Immature natural killer cell (primary cell): ENCODE data around the gene TNKS2. TPM values are rescaled to one million over a fixed set of nuclear protein-coding genes. Genes with fewer than 3 reads are reported as not detected.
A peak's percentile ranks its signal among the peaks of the same experiment; 100 is the strongest.
"Not testable (repeated sequence)": the region's sequence is repeated elsewhere in the genome, so short reads cannot be mapped to it uniquely, and the experiment has no call there.

Experiments
- DNase-seq, 3 donors: peaks; one replicate each; pipeline ENCODE4 v3.0.0; 2022; ENCODE audit warnings: mixed read lengths in 1 of 3
- H3K27ac Mint-ChIP-seq, 6 donors: one replicate each; pipeline ENCODE4 v1.8.0; 2020; ENCODE audit warnings: mixed read lengths in 6 of 6, mild to moderate bottlenecking in 5 of 6, inconsistent platforms in 4 of 6, moderate library complexity in 3 of 6
- H3K27me3 Mint-ChIP-seq, 3 donors: one replicate each; pipeline ENCODE4 v1.8.0; 2020 to 2021; ENCODE audit warnings: low read depth in 3 of 3, mild to moderate bottlenecking in 3 of 3, mixed read lengths in 3 of 3, moderate library complexity in 3 of 3, inconsistent platforms in 1 of 3
- H3K36me3 Mint-ChIP-seq, 3 donors: one replicate each; pipeline ENCODE4 v1.8.0; 2020; ENCODE audit warnings: mixed read lengths in 3 of 3, inconsistent platforms in 2 of 3, mild to moderate bottlenecking in 2 of 3
- H3K4me1 Mint-ChIP-seq, 2 donors: one replicate each; pipeline ENCODE4 v1.8.0; 2020; ENCODE audit warnings: inconsistent platforms in 2 of 2, mild to moderate bottlenecking in 2 of 2, mixed read lengths in 2 of 2, moderate library complexity in 1 of 2
- H3K4me3 Mint-ChIP-seq, 5 donors: one replicate each; pipeline ENCODE4 v1.8.0; 2020; ENCODE audit warnings: mild to moderate bottlenecking in 5 of 5, mixed read lengths in 5 of 5, inconsistent platforms in 3 of 5, moderate library complexity in 3 of 5
- H3K9me3 Mint-ChIP-seq, 6 donors: one replicate each; pipeline ENCODE4 v1.8.0; 2020; ENCODE audit warnings: mild to moderate bottlenecking in 6 of 6, mixed read lengths in 6 of 6, inconsistent platforms in 4 of 6, moderate library complexity in 3 of 6
- polyA plus RNA-seq, 3 donors: library from polyadenylated mRNA; unstranded; fragments of 300-500 nt; fragmentation: Illumina TruSeq; gene quantifications; one replicate each; pipeline ENCODE4 v1.2.3, GENCODE V29; 2021

The TNKS2 gene
- 10 to 100 TPM; 21.9 to 31.1 (median 25.3) TPM for polyA plus RNA-seq

GRCh38 chr10:91797874-91798648 lies at the start of gene TNKS2:
TSS of gene TNKS2 (plus strand) at chr10:91798426. CDS start at chr10:91798691, 265 bp downstream.
- peak within 1 kb of the TSS; percentile 95 to 99 (median 97) for H3K27ac Mint-ChIP-seq
- no peaks in the 10 kb centered on the region for H3K9me3 Mint-ChIP-seq
- no peaks in the 10 kb centered on the region for H3K36me3 Mint-ChIP-seq
- DNase-seq = peak; percentile 94 to 96 (median 95)
- H3K27me3 Mint-ChIP-seq = peaks cover 7 to 15% (median 11%) of the 10 kb centered on the region in 3 donors
- peaks cover 67 to 74% of the 10 kb centered on the region in 2 donors for H3K4me1 Mint-ChIP-seq
- peak within 1 kb of the TSS; percentile 94 to 97 (median 97) for H3K4me3 Mint-ChIP-seq

- not testable (repeated sequence) for H3K9me3 Mint-ChIP-seq, H3K4me1 Mint-ChIP-seq, DNase-seq, H3K27me3 Mint-ChIP-seq, H3K4me3 Mint-ChIP-seq, H3K27ac Mint-ChIP-seq, H3K36me3 Mint-ChIP-seq
Observed at GRCh38 chr10:91749592-91749991, 48.6 kb upstream of the TNKS2 start.

- peaks cover 0 to 6% (median 4%) of the 10 kb centered on the region in 3 donors for H3K27me3 Mint-ChIP-seq
- DNase-seq = no peak
- H3K4me3 Mint-ChIP-seq = no peak overlapping the region
- no peaks in the 10 kb centered on the region for H3K4me1 Mint-ChIP-seq
- H3K27ac Mint-ChIP-seq = no peak overlapping the region
- H3K9me3 Mint-ChIP-seq = no peaks in the 10 kb centered on the region
- H3K36me3 Mint-ChIP-seq = no peaks in the 10 kb centered on the region
Observed at GRCh38 chr10:91756286-91756685, 41.9 kb upstream of the TNKS2 start.

- no peaks in the 10 kb centered on the region for H3K4me1 Mint-ChIP-seq
- H3K4me3 Mint-ChIP-seq = no peak overlapping the region
- no peaks in the 10 kb centered on the region for H3K36me3 Mint-ChIP-seq
- peaks cover 4 to 8% (median 7%) of the 10 kb centered on the region in 3 donors for H3K27me3 Mint-ChIP-seq
- H3K9me3 Mint-ChIP-seq = no peaks in the 10 kb centered on the region
- DNase-seq = peak; percentile 41 to 61 (median 46)
- H3K27ac Mint-ChIP-seq = no peak overlapping the region
Observed at GRCh38 chr10:91758303-91759146, 39.7 kb upstream of the TNKS2 start.

- H3K27me3 Mint-ChIP-seq = peaks cover 4 to 8% (median 7%) of the 10 kb centered on the region in 3 donors
- H3K4me3 Mint-ChIP-seq = no peak overlapping the region
- DNase-seq = no peak
- no peaks in the 10 kb centered on the region for H3K9me3 Mint-ChIP-seq
- H3K36me3 Mint-ChIP-seq = no peaks in the 10 kb centered on the region
- H3K4me1 Mint-ChIP-seq = no peaks in the 10 kb centered on the region
- no peak overlapping the region for H3K27ac Mint-ChIP-seq
Observed at GRCh38 chr10:91759581-91759986, 38.6 kb upstream of the TNKS2 start.

GRCh38 chr10:91761721-91762120 lies 36.5 kb upstream of the TNKS2 start:
- no peak overlapping the region for H3K27ac Mint-ChIP-seq
- H3K36me3 Mint-ChIP-seq = no peaks in the 10 kb centered on the region
- H3K27me3 Mint-ChIP-seq = peaks cover 4 to 7% (median 7%) of the 10 kb centered on the region in 3 donors

GRCh38 chr10:91762878-91763277 lies 35.3 kb upstream of the TNKS2 start:
- no peak for DNase-seq
- no peaks in the 10 kb centered on the region for H3K9me3 Mint-ChIP-seq
- no peaks in the 10 kb centered on the region for H3K36me3 Mint-ChIP-seq
- no peak overlapping the region for H3K27ac Mint-ChIP-seq
- peaks cover 2 to 7% (median 4%) of the 10 kb centered on the region in 3 donors for H3K27me3 Mint-ChIP-seq
- H3K4me3 Mint-ChIP-seq = no peak overlapping the region
- no peaks in the 10 kb centered on the region for H3K4me1 Mint-ChIP-seq

More at GRCh38 chr10:91761721-91762120, 36.5 kb upstream of the TNKS2 start:
- DNase-seq = no peak
- Mint-ChIP-seq H3K4me3 (no peak overlapping the region), H3K4me1 (no peaks in the 10 kb centered on the region), H3K9me3 (no peaks in the 10 kb centered on the region)

- Mint-ChIP-seq H3K27me3 (peaks cover 2 to 12% (median 10%) of the 10 kb centered on the region in 3 donors), H3K36me3 (no peaks in the 10 kb centered on the region), H3K4me1 (no peaks in the 10 kb centered on the region), H3K27ac (no peak overlapping the region), H3K4me3 (no peak overlapping the region), H3K9me3 (no peaks in the 10 kb centered on the region)
- no peak for DNase-seq
Observed at GRCh38 chr10:91766676-91767075, 31.6 kb upstream of the TNKS2 start.

GRCh38 chr10:91768123-91768522 lies 30.1 kb upstream of the TNKS2 start:
- DNase-seq = no peak
- Mint-ChIP-seq H3K27me3 (peaks cover 1 to 15% (median 7%) of the 10 kb centered on the region in 3 donors), H3K9me3 (no peaks in the 10 kb centered on the region), H3K4me3 (no peak overlapping the region), H3K27ac (no peak overlapping the region), H3K4me1 (no peaks in the 10 kb centered on the region), H3K36me3 (no peaks in the 10 kb centered on the region)

- Mint-ChIP-seq H3K27ac (no peak overlapping the region), H3K27me3 (peaks cover 3 to 22% (median 11%) of the 10 kb centered on the region in 3 donors), H3K4me1 (no peaks in the 10 kb centered on the region), H3K36me3 (no peaks in the 10 kb centered on the region), H3K9me3 (no peaks in the 10 kb centered on the region), H3K4me3 (no peak overlapping the region)
- DNase-seq = no peak
Observed at GRCh38 chr10:91771907-91772306, 26.3 kb upstream of the TNKS2 start.

GRCh38 chr10:91772461-91772860 lies 25.8 kb upstream of the TNKS2 start:
- no peaks in the 10 kb centered on the region for H3K4me1 Mint-ChIP-seq
- DNase-seq = no peak
- H3K4me3 Mint-ChIP-seq = no peak overlapping the region
- H3K27ac Mint-ChIP-seq = no peak overlapping the region
- no peaks in the 10 kb centered on the region for H3K9me3 Mint-ChIP-seq
- peaks cover 3 to 22% (median 11%) of the 10 kb centered on the region in 3 donors for H3K27me3 Mint-ChIP-seq
- no peaks in the 10 kb centered on the region for H3K36me3 Mint-ChIP-seq

GRCh38 chr10:91772869-91773268 lies 25.4 kb upstream of the TNKS2 start:
- H3K36me3 Mint-ChIP-seq = no peaks in the 10 kb centered on the region
- H3K4me3 Mint-ChIP-seq = no peak overlapping the region
- no peak overlapping the region for H3K27ac Mint-ChIP-seq
- peaks cover 3 to 22% (median 11%) of the 10 kb centered on the region in 3 donors for H3K27me3 Mint-ChIP-seq
- H3K9me3 Mint-ChIP-seq = no peaks in the 10 kb centered on the region
- H3K4me1 Mint-ChIP-seq = no peaks in the 10 kb centered on the region
- DNase-seq = no peak

GRCh38 chr10:91774571-91774970 lies 23.7 kb upstream of the TNKS2 start:
- no peak for DNase-seq
- peaks cover 5 to 28% (median 13%) of the 10 kb centered on the region in 3 donors for H3K27me3 Mint-ChIP-seq

GRCh38 chr10:91775731-91776130 lies 22.5 kb upstream of the TNKS2 start:
- no peaks in the 10 kb centered on the region for H3K4me1 Mint-ChIP-seq
- H3K27me3 Mint-ChIP-seq = peaks cover 4 to 24% (median 10%) of the 10 kb centered on the region in 3 donors

More at GRCh38 chr10:91774571-91774970, 23.7 kb upstream of the TNKS2 start:
- no peaks in the 10 kb centered on the region for H3K4me1 Mint-ChIP-seq
- H3K36me3 Mint-ChIP-seq = no peaks in the 10 kb centered on the region
- no peak overlapping the region for H3K27ac Mint-ChIP-seq
- H3K9me3 Mint-ChIP-seq = no peaks in the 10 kb centered on the region
- H3K4me3 Mint-ChIP-seq = no peak overlapping the region

More at GRCh38 chr10:91775731-91776130, 22.5 kb upstream of the TNKS2 start:
- H3K9me3 Mint-ChIP-seq = no peaks in the 10 kb centered on the region
- H3K36me3 Mint-ChIP-seq = no peaks in the 10 kb centered on the region
- no peak overlapping the region for H3K27ac Mint-ChIP-seq
- DNase-seq = no peak
- no peak overlapping the region for H3K4me3 Mint-ChIP-seq
